WTC11 (cell line): Measurements from ENCODE around the gene SELENBP1. TPM values are rescaled to one million over a fixed set of nuclear protein-coding genes. Genes with fewer than 3 reads are reported as not detected.

Experiments
- CREB1 ChIP-seq: sonication (generic); formaldehyde crosslinking; IDR thresholded peaks from 2 replicates; pipeline ENCODE4 v1.8.0; 2023; ENCODE audit warnings: mild to moderate bottlenecking, missing genetic modification reagents
- EMX1 ChIP-seq: fragments of 250-450 bp; sonication (Bioruptor Pico); IDR thresholded peaks from 2 replicates; pipeline ENCODE4 v1.8.0; 2021; ENCODE audit warnings: mild to moderate bottlenecking
- ESRRA ChIP-seq: sonication (generic); formaldehyde crosslinking; IDR thresholded peaks from 2 replicates; pipeline ENCODE4 v1.8.1; 2022; ENCODE audit warnings: mild to moderate bottlenecking, missing genetic modification reagents, borderline replicate concordance
- FOXP1 ChIP-seq: sonication (generic); formaldehyde crosslinking; IDR thresholded peaks from 2 replicates; pipeline ENCODE4 v1.8.0; 2022; ENCODE audit warnings: missing genetic modification reagents, mild to moderate bottlenecking, moderate library complexity, borderline replicate concordance
- MYBL2 ChIP-seq: sonication (generic); formaldehyde crosslinking; IDR thresholded peaks from 2 replicates; pipeline ENCODE4 v1.8.1; 2023; ENCODE audit warnings: mild to moderate bottlenecking, moderate library complexity, missing genetic modification reagents
- SMAD4 ChIP-seq: sonication (generic); formaldehyde crosslinking; IDR thresholded peaks from 2 replicates; pipeline ENCODE4 v1.8.0; 2022; ENCODE audit warnings: mild to moderate bottlenecking, missing genetic modification reagents
- SOX15 ChIP-seq: fragments of 250-450 bp; sonication (Bioruptor Pico); IDR thresholded peaks from 2 replicates; pipeline ENCODE4 v1.9.0; 2021; ENCODE audit warnings: mild to moderate bottlenecking
- ZBTB21 ChIP-seq: sonication (generic); formaldehyde crosslinking; IDR thresholded peaks from 2 replicates; pipeline ENCODE4 v1.8.1; 2023; ENCODE audit warnings: mild to moderate bottlenecking, missing genetic modification reagents, borderline replicate concordance
- ZNF121 ChIP-seq: sonication (generic); formaldehyde crosslinking; IDR thresholded peaks from 2 replicates; pipeline ENCODE4 v1.8.0; 2023; ENCODE audit warnings: missing genetic modification reagents
- ZNF317 ChIP-seq: sonication (generic); formaldehyde crosslinking; IDR thresholded peaks from 2 replicates; pipeline ENCODE4 v1.8.1; 2023; ENCODE audit warnings: low read depth, mild to moderate bottlenecking, moderate library complexity, missing genetic modification reagents, borderline replicate concordance
- ZNF416 ChIP-seq: fragments of 250-450 bp; sonication (Bioruptor Pico); IDR thresholded peaks from 2 replicates; pipeline ENCODE4 v1.9.0; 2021; ENCODE audit warnings: mild to moderate bottlenecking, inconsistent platforms
- total RNA-seq: library from RNA; stranded (reverse); gene quantifications from 3 replicates; pipeline ENCODE4 v1.2.3, GENCODE V29; 2021
- TF ChIP-seq, protein P1 (sequence below): sonication (generic); formaldehyde crosslinking; IDR thresholded peaks from 2 replicates; pipeline ENCODE4 v1.8.0; 2023; ENCODE audit warnings: mild to moderate bottlenecking, missing genetic modification reagents
- TF ChIP-seq, protein P2 (sequence below): fragments of 250-450 bp; sonication (Bioruptor Pico); IDR thresholded peaks from 2 replicates; pipeline ENCODE4 v1.9.0; 2021; ENCODE audit warnings: mild to moderate bottlenecking
- TF ChIP-seq, protein P3 (sequence below): sonication (generic); formaldehyde crosslinking; conservative IDR thresholded peaks from 2 replicates; pipeline ENCODE4 v1.8.1; 2023; ENCODE audit warnings: mild to moderate bottlenecking, low read depth, missing genetic modification reagents, moderate library complexity
- TF ChIP-seq, protein P4 (sequence below): fragments of 250-450 bp; sonication (Bioruptor Pico); IDR thresholded peaks from 2 replicates; pipeline ENCODE4 v1.9.0; 2021; ENCODE audit warnings: mild to moderate bottlenecking, borderline replicate concordance
- TF ChIP-seq, protein P5 (sequence below): sonication (generic); formaldehyde crosslinking; IDR thresholded peaks from 2 replicates; pipeline ENCODE4 v1.8.0; 2022; ENCODE audit warnings: mild to moderate bottlenecking, missing genetic modification reagents

Gene SELENBP1
- total RNA-seq, 1 experiment from 2014 or later = 17.9 TPM

DNA sequence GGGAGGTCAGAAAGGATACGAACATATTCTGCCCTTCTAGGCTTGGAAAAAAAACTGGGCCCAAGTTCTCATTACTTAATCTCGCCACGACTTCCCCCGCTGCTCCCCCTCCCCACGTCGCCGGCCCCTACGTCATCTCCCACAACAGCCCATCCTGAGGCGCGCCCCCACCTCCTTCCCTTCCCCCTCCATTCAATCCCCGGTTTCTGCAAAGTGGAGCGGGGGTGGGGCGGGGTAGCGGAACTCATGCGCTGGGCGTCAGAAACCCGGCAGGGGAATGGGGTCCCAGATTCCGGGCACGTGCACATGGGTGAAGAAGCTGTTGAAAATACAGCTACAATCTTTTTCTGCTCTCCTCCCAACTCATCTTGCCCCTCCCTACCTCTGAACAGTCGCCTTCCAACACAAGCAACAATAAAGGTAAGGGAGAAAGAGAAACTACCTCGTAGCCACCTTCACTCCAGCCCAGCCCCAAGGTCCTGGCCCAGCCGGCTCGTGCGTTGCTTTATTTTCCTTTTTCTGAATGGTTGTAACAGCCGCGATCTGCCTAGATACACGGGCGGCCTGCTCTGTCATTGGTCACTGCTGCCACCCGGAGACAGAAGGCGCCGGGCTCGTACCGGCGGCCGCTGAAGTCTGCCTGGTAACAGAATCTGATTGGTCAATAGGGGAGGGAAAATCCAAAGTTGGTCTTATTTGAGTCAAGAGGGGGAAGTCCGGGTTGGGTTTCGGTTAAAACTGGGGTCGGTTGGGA, 25.6 kb downstream of the SELENBP1 start, which contains the start of gene RFX5 (continued):
- TF ChIP-seq, protein P1, sequence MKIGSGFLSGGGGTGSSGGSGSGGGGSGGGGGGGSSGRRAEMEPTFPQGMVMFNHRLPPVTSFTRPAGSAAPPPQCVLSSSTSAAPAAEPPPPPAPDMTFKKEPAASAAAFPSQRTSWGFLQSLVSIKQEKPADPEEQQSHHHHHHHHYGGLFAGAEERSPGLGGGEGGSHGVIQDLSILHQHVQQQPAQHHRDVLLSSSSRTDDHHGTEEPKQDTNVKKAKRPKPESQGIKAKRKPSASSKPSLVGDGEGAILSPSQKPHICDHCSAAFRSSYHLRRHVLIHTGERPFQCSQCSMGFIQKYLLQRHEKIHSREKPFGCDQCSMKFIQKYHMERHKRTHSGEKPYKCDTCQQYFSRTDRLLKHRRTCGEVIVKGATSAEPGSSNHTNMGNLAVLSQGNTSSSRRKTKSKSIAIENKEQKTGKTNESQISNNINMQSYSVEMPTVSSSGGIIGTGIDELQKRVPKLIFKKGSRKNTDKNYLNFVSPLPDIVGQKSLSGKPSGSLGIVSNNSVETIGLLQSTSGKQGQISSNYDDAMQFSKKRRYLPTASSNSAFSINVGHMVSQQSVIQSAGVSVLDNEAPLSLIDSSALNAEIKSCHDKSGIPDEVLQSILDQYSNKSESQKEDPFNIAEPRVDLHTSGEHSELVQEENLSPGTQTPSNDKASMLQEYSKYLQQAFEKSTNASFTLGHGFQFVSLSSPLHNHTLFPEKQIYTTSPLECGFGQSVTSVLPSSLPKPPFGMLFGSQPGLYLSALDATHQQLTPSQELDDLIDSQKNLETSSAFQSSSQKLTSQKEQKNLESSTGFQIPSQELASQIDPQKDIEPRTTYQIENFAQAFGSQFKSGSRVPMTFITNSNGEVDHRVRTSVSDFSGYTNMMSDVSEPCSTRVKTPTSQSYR = peak; percentile 96
- 0 out of 2 replicates have a peak, but pooled peaks have one; percentile 77 for TF ChIP-seq ZBTB21
- 0 out of 2 replicates have a peak, but pooled peaks have one; percentile 41 for TF ChIP-seq MYBL2
- no peak for TF ChIP-seq ZNF317 (CRISPR knock-in tag)
- TF ChIP-seq ZNF416 (CRISPR knock-in tag) = no peak
- TF ChIP-seq EMX1 = no peak
- no peak for TF ChIP-seq CREB1 (CRISPR knock-in tag)
- no peak for TF ChIP-seq ESRRA (CRISPR knock-in tag)
- TF ChIP-seq SMAD4 (CRISPR knock-in tag) = no peak
- TF ChIP-seq, protein P2, sequence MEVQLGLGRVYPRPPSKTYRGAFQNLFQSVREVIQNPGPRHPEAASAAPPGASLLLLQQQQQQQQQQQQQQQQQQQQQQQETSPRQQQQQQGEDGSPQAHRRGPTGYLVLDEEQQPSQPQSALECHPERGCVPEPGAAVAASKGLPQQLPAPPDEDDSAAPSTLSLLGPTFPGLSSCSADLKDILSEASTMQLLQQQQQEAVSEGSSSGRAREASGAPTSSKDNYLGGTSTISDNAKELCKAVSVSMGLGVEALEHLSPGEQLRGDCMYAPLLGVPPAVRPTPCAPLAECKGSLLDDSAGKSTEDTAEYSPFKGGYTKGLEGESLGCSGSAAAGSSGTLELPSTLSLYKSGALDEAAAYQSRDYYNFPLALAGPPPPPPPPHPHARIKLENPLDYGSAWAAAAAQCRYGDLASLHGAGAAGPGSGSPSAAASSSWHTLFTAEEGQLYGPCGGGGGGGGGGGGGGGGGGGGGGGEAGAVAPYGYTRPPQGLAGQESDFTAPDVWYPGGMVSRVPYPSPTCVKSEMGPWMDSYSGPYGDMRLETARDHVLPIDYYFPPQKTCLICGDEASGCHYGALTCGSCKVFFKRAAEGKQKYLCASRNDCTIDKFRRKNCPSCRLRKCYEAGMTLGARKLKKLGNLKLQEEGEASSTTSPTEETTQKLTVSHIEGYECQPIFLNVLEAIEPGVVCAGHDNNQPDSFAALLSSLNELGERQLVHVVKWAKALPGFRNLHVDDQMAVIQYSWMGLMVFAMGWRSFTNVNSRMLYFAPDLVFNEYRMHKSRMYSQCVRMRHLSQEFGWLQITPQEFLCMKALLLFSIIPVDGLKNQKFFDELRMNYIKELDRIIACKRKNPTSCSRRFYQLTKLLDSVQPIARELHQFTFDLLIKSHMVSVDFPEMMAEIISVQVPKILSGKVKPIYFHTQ (CRISPR knock-in tag) = no peak
- TF ChIP-seq, protein P3, sequence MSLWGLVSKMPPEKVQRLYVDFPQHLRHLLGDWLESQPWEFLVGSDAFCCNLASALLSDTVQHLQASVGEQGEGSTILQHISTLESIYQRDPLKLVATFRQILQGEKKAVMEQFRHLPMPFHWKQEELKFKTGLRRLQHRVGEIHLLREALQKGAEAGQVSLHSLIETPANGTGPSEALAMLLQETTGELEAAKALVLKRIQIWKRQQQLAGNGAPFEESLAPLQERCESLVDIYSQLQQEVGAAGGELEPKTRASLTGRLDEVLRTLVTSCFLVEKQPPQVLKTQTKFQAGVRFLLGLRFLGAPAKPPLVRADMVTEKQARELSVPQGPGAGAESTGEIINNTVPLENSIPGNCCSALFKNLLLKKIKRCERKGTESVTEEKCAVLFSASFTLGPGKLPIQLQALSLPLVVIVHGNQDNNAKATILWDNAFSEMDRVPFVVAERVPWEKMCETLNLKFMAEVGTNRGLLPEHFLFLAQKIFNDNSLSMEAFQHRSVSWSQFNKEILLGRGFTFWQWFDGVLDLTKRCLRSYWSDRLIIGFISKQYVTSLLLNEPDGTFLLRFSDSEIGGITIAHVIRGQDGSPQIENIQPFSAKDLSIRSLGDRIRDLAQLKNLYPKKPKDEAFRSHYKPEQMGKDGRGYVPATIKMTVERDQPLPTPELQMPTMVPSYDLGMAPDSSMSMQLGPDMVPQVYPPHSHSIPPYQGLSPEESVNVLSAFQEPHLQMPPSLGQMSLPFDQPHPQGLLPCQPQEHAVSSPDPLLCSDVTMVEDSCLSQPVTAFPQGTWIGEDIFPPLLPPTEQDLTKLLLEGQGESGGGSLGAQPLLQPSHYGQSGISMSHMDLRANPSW (CRISPR knock-in tag) = no peak
- peak; percentile 40; the same call in 1 of the 2 replicates for TF ChIP-seq FOXP1
- no peak for TF ChIP-seq SOX15 (CRISPR knock-in tag)
- TF ChIP-seq, protein P4, sequence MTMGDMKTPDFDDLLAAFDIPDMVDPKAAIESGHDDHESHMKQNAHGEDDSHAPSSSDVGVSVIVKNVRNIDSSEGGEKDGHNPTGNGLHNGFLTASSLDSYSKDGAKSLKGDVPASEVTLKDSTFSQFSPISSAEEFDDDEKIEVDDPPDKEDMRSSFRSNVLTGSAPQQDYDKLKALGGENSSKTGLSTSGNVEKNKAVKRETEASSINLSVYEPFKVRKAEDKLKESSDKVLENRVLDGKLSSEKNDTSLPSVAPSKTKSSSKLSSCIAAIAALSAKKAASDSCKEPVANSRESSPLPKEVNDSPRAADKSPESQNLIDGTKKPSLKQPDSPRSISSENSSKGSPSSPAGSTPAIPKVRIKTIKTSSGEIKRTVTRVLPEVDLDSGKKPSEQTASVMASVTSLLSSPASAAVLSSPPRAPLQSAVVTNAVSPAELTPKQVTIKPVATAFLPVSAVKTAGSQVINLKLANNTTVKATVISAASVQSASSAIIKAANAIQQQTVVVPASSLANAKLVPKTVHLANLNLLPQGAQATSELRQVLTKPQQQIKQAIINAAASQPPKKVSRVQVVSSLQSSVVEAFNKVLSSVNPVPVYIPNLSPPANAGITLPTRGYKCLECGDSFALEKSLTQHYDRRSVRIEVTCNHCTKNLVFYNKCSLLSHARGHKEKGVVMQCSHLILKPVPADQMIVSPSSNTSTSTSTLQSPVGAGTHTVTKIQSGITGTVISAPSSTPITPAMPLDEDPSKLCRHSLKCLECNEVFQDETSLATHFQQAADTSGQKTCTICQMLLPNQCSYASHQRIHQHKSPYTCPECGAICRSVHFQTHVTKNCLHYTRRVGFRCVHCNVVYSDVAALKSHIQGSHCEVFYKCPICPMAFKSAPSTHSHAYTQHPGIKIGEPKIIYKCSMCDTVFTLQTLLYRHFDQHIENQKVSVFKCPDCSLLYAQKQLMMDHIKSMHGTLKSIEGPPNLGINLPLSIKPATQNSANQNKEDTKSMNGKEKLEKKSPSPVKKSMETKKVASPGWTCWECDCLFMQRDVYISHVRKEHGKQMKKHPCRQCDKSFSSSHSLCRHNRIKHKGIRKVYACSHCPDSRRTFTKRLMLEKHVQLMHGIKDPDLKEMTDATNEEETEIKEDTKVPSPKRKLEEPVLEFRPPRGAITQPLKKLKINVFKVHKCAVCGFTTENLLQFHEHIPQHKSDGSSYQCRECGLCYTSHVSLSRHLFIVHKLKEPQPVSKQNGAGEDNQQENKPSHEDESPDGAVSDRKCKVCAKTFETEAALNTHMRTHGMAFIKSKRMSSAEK (CRISPR knock-in tag) = no peak
- TF ChIP-seq, protein P5, sequence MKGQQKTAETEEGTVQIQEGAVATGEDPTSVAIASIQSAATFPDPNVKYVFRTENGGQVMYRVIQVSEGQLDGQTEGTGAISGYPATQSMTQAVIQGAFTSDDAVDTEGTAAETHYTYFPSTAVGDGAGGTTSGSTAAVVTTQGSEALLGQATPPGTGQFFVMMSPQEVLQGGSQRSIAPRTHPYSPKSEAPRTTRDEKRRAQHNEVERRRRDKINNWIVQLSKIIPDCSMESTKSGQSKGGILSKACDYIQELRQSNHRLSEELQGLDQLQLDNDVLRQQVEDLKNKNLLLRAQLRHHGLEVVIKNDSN (CRISPR knock-in tag) = peak; percentile 43; the same call in 1 of the 2 replicates
- no peak for TF ChIP-seq ZNF121 (CRISPR knock-in tag)
